Sigmoid colon (tissue), 4 donors: ENCODE results near the gene IDE.

ENCODE experiments used
- POLR2A ChIP-seq, 2 donors: fragments of 450-650 bp; IDR thresholded peaks; one replicate each; pipeline ENCODE4 v1.6.1; 2016; ENCODE audit warnings: antibody characterized with exemption in 2 of 2, mild to moderate bottlenecking in 2 of 2, moderate library complexity in 2 of 2
- POLR2AphosphoS5 ChIP-seq, 4 donors: sonication (generic); formaldehyde crosslinking; IDR thresholded peaks; one replicate each; pipeline ENCODE4 v1.6.1; 2017; ENCODE audit warnings: antibody characterized with exemption in 4 of 4
- TF ChIP-seq, protein P1 (sequence below), 4 experiments: fragments of 450-650 bp in 3 of 4; fragments of 200-600 bp in 1 of 4; IDR thresholded peaks; one replicate each; pipeline ENCODE4 v1.5.1; 2016 to 2019; ENCODE audit warnings: antibody characterized with exemption in 4 of 4, mild to moderate bottlenecking in 3 of 4, moderate library complexity in 2 of 4

DNA sequence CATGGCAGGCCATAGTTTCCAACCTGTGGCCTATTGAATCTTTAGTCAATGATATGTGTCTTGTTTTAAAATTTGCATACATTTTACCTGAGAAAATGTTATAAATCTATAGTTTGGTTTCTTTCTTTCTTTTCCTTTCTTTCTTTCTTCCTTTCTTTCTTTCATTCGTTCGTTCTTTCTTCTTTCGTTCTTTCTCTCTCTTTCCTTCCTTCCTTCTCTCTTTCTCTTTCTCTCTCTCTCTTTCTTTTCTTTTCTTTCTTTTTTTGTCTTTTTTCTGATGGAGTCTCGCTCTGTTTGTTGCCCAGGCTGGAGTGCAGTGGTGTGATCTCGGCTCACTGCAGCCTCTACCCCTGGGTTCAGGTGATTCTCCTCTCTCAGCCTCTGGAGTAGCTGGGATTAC, 133.3 kb downstream of the IDE start:
- TF ChIP-seq, protein P1, sequence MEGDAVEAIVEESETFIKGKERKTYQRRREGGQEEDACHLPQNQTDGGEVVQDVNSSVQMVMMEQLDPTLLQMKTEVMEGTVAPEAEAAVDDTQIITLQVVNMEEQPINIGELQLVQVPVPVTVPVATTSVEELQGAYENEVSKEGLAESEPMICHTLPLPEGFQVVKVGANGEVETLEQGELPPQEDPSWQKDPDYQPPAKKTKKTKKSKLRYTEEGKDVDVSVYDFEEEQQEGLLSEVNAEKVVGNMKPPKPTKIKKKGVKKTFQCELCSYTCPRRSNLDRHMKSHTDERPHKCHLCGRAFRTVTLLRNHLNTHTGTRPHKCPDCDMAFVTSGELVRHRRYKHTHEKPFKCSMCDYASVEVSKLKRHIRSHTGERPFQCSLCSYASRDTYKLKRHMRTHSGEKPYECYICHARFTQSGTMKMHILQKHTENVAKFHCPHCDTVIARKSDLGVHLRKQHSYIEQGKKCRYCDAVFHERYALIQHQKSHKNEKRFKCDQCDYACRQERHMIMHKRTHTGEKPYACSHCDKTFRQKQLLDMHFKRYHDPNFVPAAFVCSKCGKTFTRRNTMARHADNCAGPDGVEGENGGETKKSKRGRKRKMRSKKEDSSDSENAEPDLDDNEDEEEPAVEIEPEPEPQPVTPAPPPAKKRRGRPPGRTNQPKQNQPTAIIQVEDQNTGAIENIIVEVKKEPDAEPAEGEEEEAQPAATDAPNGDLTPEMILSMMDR (IDR thresholded peaks at IDR 0.05), result no peak
- TF ChIP-seq POLR2AphosphoS5 (IDR thresholded peaks at IDR 0.05) (no peak), POLR2A (IDR thresholded peaks at IDR 0.05) (no peak)
